Colonic mucosa (tissue), 4 donors: Measurements from ENCODE around the gene OR52B2. TPM values are rescaled to one million over a fixed set of nuclear protein-coding genes. Genes with fewer than 3 reads are reported as not detected.

Source experiments
- DNase-seq: peaks from one replicate; pipeline ENCODE4 v3.0.0-alpha.2; 2020
- H3K27ac ChIP-seq: fragments of 200-600 bp; one replicate; pipeline ENCODE4 v1.8.0; 2021
- H3K27me3 ChIP-seq: fragments of 200-600 bp; one replicate; pipeline ENCODE4 v1.8.0; 2021
- H3K36me3 ChIP-seq: fragments of 200-600 bp; one replicate; pipeline ENCODE4 v1.8.0; 2021
- H3K4me1 ChIP-seq: fragments of 200-600 bp; one replicate; pipeline ENCODE4 v1.8.0; 2021; ENCODE audit warnings: mild to moderate bottlenecking
- H3K4me3 ChIP-seq: fragments of 200-600 bp; one replicate; pipeline ENCODE4 v1.8.0; 2021
- H3K9ac ChIP-seq, 2 donors: one replicate each; pipeline ENCODE4 v1.7.0; 2013; ENCODE audit warnings: control low read depth in 2 of 2, low read depth in 2 of 2, low read length in 2 of 2
- H3K9me3 ChIP-seq: fragments of 200-600 bp; one replicate; pipeline ENCODE4 v1.8.0; 2021
- CTCF ChIP-seq: fragments of 200-600 bp; IDR thresholded peaks from one replicate; pipeline ENCODE4 v1.8.0; 2022; ENCODE audit warnings: antibody characterized with exemption, mild to moderate bottlenecking
- intact Hi-C: fragments of 100-400 bp; cut with DNase I; formaldehyde crosslinking; loops from one replicate; pipeline ENCODE4 v1.14.1; 2022
- total RNA-seq, 2 donors: library from RNA; stranded (reverse); fragmentation: NEBNext Ultra II Directional in 1 of 2; extraction: Animal tissue kit (Norgen Biotek cat#: 25700) in 1 of 2; gene quantifications; one replicate each; pipeline ENCODE4 v1.2.1, GENCODE V29; 2021
- donor health status: healthy.
- donor health status: DM: no; HTN: no; CAD: no.
- donor health status: DM: no; HTN: no; CAD: no.

The OR52B2 gene
- total RNA-seq, 2 donors from 2014 or later, result 0.25 TPM; not detected in 1

- Histone ChIP-seq H3K4me1 (no peaks in the 10 kb centered on the region), H3K9ac (no peak overlapping the region), H3K36me3 (no peaks in the 10 kb centered on the region), H3K27me3 (no peaks in the 10 kb centered on the region), H3K4me3 (no peak overlapping the region), H3K27ac (no peak overlapping the region), H3K9me3 (no peaks in the 10 kb centered on the region)
- TF ChIP-seq CTCF, result no peak
- DNase-seq, result no peak
- intact Hi-C loops, result no loop called here
Observed at GRCh38 chr11:6132431-6132830, 37.7 kb downstream of the OR52B2 start.

DNA sequence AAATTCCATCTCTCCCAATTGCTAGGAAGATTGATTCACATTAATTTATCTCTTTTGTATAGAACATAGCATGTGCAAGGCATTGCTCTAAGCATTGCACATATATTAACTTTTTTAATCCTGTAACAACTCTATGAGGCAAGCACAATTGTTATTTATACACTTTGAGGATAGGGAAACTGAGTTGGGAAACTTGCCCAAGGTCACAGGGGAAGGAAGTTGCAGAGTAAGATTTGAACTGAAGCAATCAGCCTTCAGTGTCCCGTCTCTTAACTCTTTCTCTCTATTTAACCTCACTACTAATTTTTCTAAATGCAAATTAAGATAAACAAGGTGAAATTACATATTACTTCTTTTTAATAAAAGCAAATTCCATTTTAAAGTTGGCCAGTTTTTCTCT, 40.5 kb downstream of the OR52B2 start:
- TF ChIP-seq CTCF, result no peak
- no peak overlapping the region for H3K4me3 ChIP-seq
- no peaks in the 10 kb centered on the region for H3K9me3 ChIP-seq
- no peaks in the 10 kb centered on the region for H3K36me3 ChIP-seq
- intact Hi-C loops, result no loop called here
- no peak overlapping the region for H3K9ac ChIP-seq
- no peak for DNase-seq
- H3K27me3 ChIP-seq, result no peaks in the 10 kb centered on the region
- no peaks in the 10 kb centered on the region for H3K4me1 ChIP-seq
- H3K27ac ChIP-seq, result no peak overlapping the region

DNA sequence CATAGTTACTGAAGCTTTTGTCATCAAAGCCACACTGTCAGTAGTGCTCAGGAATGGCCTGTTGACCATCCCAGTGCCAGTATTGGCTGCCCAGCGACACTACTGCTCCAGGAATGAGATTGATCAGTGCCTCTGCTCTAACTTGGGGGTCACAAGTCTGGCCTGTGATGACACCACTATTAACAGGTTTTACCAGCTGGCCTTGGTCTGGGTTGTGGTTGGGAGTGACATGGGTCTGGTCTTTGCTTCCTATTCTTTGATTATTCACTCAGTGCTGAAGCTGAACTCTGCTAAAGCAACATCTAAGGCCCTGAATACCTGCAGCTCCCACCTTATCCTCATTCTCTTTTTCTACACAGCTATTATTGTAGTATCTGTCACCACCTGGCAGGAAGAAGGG, 41.1 kb downstream of the OR52B2 start:
- Histone ChIP-seq H3K27me3 (no peaks in the 10 kb centered on the region), H3K36me3 (no peaks in the 10 kb centered on the region), H3K9me3 (no peaks in the 10 kb centered on the region), H3K9ac (no peak overlapping the region), H3K27ac (no peak overlapping the region), H3K4me3 (no peak overlapping the region), H3K4me1 (no peaks in the 10 kb centered on the region)
- intact Hi-C loops, result no loop called here
- no peak for TF ChIP-seq CTCF
- no peak for DNase-seq

- no peaks in the 10 kb centered on the region for H3K36me3 ChIP-seq
- H3K27me3 ChIP-seq, result no peaks in the 10 kb centered on the region
- no peak overlapping the region for H3K9ac ChIP-seq
- no peak overlapping the region for H3K27ac ChIP-seq
- DNase-seq, result no peak
- intact Hi-C loops, result no loop called here
- H3K9me3 ChIP-seq, result no peaks in the 10 kb centered on the region
- H3K4me3 ChIP-seq, result no peak overlapping the region
- no peak for TF ChIP-seq CTCF
- no peaks in the 10 kb centered on the region for H3K4me1 ChIP-seq
Observed at GRCh38 chr11:6127881-6128280, 42.2 kb downstream of the OR52B2 start.

- intact Hi-C loops, result no loop called here
- no peaks in the 10 kb centered on the region for H3K9me3 ChIP-seq
- TF ChIP-seq CTCF, result no peak
- H3K9ac ChIP-seq, result no peak overlapping the region
- H3K27ac ChIP-seq, result no peak overlapping the region
- H3K4me3 ChIP-seq, result no peak overlapping the region
- no peak for DNase-seq
- no peaks in the 10 kb centered on the region for H3K36me3 ChIP-seq
- no peaks in the 10 kb centered on the region for H3K27me3 ChIP-seq
- no peaks in the 10 kb centered on the region for H3K4me1 ChIP-seq
Observed at GRCh38 chr11:6124245-6124644, 45.9 kb downstream of the OR52B2 start.

Other genes with a start within 250 kb of the OR52B2 start
- gene OR56A3, start 228.1 kb downstream of the OR52B2 start, total RNA-seq, result not detected
- gene OR56A5, start 201.8 kb downstream of the OR52B2 start, total RNA-seq, result not detected
- not detected for gene OR52L1, start 183.3 kb downstream of the OR52B2 start, total RNA-seq
- not detected for gene OR56A4, start 163.4 kb downstream of the OR52B2 start, total RNA-seq
- gene OR56A1, start 139.6 kb downstream of the OR52B2 start, total RNA-seq, result not detected
- not detected for gene OR56B4, start 62.6 kb downstream of the OR52B2 start, total RNA-seq
- not detected for gene OR52W1, start 28.9 kb upstream of the OR52B2 start, total RNA-seq
- gene C11orf42, start 35.2 kb upstream of the OR52B2 start, total RNA-seq, result not detected
- gene FHIP1B, start 64.3 kb upstream of the OR52B2 start, total RNA-seq, result 100 to 1,000 TPM in 1 of 2 donors, 10 to 100 TPM in 1; 84.6 to 107 TPM
- under 1 TPM in 1 of 2 donors, not detected in 1; 0.12 TPM for gene CNGA4, start 68.8 kb upstream of the OR52B2 start, total RNA-seq
- not detected for gene CCKBR, start 89.5 kb upstream of the OR52B2 start, total RNA-seq
- gene CAVIN3, start 150.2 kb upstream of the OR52B2 start, total RNA-seq, result 10 to 100 TPM in 1 of 2 donors, 1 to 10 TPM in 1; 6.5 to 15.4 TPM
- 10 to 100 TPM; 49.3 to 57.1 TPM for gene SMPD1, start 220.1 kb upstream of the OR52B2 start, total RNA-seq
- 10 to 100 TPM in 1 of 2 donors, 1 to 10 TPM in 1; 6.6 to 10.2 TPM for gene APBB1, start 248.8 kb upstream of the OR52B2 start, total RNA-seq